ENCODE results near the gene IER2.

DNA sequence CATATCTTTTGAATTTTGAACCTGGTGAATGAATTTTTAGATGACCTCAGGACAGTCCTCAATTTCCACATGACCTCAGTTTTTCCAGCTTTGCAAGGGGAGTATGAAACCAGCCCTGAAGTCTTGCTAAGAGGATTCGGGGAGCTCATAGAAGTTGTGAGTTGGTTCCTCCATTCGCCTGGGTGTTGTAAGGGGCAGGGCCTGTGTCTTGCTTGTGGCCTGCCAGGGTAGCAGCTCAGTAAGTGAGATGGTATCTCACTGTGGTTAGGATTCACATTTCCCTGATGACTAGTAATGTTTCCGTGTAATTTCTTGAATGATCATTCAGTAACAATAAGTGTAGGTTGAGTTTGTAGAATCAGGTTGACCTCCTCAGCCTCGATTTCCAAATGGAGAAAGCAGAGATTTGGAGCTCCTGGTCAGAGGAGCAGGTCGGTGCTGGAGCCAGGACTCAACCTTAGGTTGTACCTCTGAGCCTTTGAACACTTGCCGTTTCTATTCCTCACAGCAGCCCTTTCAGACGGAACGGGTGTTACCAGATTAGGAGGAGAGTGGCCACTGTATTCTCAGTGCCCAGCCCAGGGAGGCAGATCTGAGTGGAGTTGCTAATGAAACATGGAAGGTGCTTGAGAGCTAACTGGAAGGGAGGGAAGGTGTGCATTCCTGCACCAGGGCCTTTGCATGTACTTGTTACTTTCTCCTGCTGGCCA is 17.6 kb upstream of the IER2 start:
- TF ChIP-seq, protein P1, sequence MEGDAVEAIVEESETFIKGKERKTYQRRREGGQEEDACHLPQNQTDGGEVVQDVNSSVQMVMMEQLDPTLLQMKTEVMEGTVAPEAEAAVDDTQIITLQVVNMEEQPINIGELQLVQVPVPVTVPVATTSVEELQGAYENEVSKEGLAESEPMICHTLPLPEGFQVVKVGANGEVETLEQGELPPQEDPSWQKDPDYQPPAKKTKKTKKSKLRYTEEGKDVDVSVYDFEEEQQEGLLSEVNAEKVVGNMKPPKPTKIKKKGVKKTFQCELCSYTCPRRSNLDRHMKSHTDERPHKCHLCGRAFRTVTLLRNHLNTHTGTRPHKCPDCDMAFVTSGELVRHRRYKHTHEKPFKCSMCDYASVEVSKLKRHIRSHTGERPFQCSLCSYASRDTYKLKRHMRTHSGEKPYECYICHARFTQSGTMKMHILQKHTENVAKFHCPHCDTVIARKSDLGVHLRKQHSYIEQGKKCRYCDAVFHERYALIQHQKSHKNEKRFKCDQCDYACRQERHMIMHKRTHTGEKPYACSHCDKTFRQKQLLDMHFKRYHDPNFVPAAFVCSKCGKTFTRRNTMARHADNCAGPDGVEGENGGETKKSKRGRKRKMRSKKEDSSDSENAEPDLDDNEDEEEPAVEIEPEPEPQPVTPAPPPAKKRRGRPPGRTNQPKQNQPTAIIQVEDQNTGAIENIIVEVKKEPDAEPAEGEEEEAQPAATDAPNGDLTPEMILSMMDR (IDR thresholded peaks at IDR 0.05; ENCODE audit: insufficient read depth, low read length, poor library complexity, severe bottlenecking), result no peak
- no peak for TF ChIP-seq EZH2phosphoT487 (conservative IDR thresholded peaks at IDR 0.05; ENCODE audit: low read length)
